ENCODE results near the gene ABCB9. TPM values are rescaled to one million over a fixed set of nuclear protein-coding genes. Genes with fewer than 3 reads are reported as not detected.
A peak's percentile ranks its signal among the peaks of the same experiment; 100 is the strongest.

ABCB9 gene
- total RNA-seq, 1 experiment from 2014 or later = 6.7 TPM

- Histone ChIP-seq H3K4me1 (peaks cover 7% of the 10 kb centered on the region; the same call in 1 of the 2 replicates), H3K4me3 (ENCODE audit: low read depth, low read length) (no peak overlapping the region), H3K9me3 (no peaks in the 10 kb centered on the region), H3K36me3 (ENCODE audit: control insufficient read depth, insufficient read depth, low read length) (no peaks in the 10 kb centered on the region), H3K27me3 (replicated peaks; ENCODE audit: control insufficient read depth, insufficient read depth, low read length) (no peaks in the 10 kb centered on the region)
- peak overlapping the region; percentile 99 for H3K27ac Mint-ChIP-seq (ENCODE audit: unreplicated experiment)
- H3K4me3 Mint-ChIP-seq (ENCODE audit: unreplicated experiment) = peak overlapping the region; percentile 94
- peaks cover 41% of the 10 kb centered on the region for H3K36me3 Mint-ChIP-seq (ENCODE audit: insufficient read depth, unreplicated experiment)
- H3K4me1 Mint-ChIP-seq (ENCODE audit: low read depth, unreplicated experiment) = no peaks in the 10 kb centered on the region
- H3K9me3 Mint-ChIP-seq (ENCODE audit: unreplicated experiment) = no peaks in the 10 kb centered on the region
- CTCF ChIA-PET = no interaction called here
- no TSS peak for BruUV-seq (replicated peaks)
- TF ChIP-seq CTCF (IDR thresholded peaks at IDR 0.05; ENCODE audit: insufficient read depth in 1 of 2, low read depth in 1 of 2, low read length in 1 of 2, severe bottlenecking in 1 of 2, unreplicated experiment in 1 of 2) = no peak
- H3K27me3 Mint-ChIP-seq (ENCODE audit: insufficient read depth, unreplicated experiment) = no peaks in the 10 kb centered on the region
- POLR2A ChIA-PET = no interaction called here
- intact Hi-C loops (cut with micrococcal nuclease; ENCODE audit: unreplicated experiment) = no loop called here
- no peak for DNase-seq
These were observed 10.3 kb upstream of the ABCB9 start for GRCh38 chr12:122976648-122976975.

GRCh38 chr12:122975790-122976647 lies 9.8 kb upstream of the ABCB9 start:
- intact Hi-C loops (cut with micrococcal nuclease; ENCODE audit: unreplicated experiment) = no loop called here
- Mint-ChIP-seq H3K36me3 (ENCODE audit: insufficient read depth, unreplicated experiment) (peaks cover 39% of the 10 kb centered on the region), H3K4me3 (ENCODE audit: unreplicated experiment) (peak overlapping the region; percentile 94), H3K4me1 (ENCODE audit: low read depth, unreplicated experiment) (no peaks in the 10 kb centered on the region), H3K27me3 (ENCODE audit: insufficient read depth, unreplicated experiment) (no peaks in the 10 kb centered on the region), H3K27ac (ENCODE audit: unreplicated experiment) (peak overlapping the region; percentile 99), H3K9me3 (ENCODE audit: unreplicated experiment) (no peaks in the 10 kb centered on the region)
- H3K27me3 ChIP-seq (replicated peaks; ENCODE audit: control insufficient read depth, insufficient read depth, low read length) = no peaks in the 10 kb centered on the region
- ChIA-PET CTCF (interaction anchor here (1.3 kb wide), 1 partner anchor 182 kb away, joined by 4 read pairs; no protein-coding TSS in a partner anchor), POLR2A (interaction anchor here (0.6 to 1.9 kb wide), 5 partner anchors 10 to 407 kb away, joined by 3 to 9 read pairs (median 3); partner anchors contain the start of genes ABCB9, MPHOSPH9 and MTRFR)
- no peaks in the 10 kb centered on the region for H3K36me3 ChIP-seq (ENCODE audit: control insufficient read depth, insufficient read depth, low read length)
- H3K4me1 ChIP-seq = peaks cover 5% of the 10 kb centered on the region; the same call in 1 of the 2 replicates
- no peak for TF ChIP-seq CTCF (IDR thresholded peaks at IDR 0.05; ENCODE audit: insufficient read depth in 1 of 2, low read depth in 1 of 2, low read length in 1 of 2, severe bottlenecking in 1 of 2, unreplicated experiment in 1 of 2)
- DNase-seq = no peak
- no peaks in the 10 kb centered on the region for H3K9me3 ChIP-seq
- H3K4me3 ChIP-seq (ENCODE audit: low read depth, low read length) = peak overlapping the region; percentile 74
- BruUV-seq (replicated peaks) = no TSS peak

DNA sequence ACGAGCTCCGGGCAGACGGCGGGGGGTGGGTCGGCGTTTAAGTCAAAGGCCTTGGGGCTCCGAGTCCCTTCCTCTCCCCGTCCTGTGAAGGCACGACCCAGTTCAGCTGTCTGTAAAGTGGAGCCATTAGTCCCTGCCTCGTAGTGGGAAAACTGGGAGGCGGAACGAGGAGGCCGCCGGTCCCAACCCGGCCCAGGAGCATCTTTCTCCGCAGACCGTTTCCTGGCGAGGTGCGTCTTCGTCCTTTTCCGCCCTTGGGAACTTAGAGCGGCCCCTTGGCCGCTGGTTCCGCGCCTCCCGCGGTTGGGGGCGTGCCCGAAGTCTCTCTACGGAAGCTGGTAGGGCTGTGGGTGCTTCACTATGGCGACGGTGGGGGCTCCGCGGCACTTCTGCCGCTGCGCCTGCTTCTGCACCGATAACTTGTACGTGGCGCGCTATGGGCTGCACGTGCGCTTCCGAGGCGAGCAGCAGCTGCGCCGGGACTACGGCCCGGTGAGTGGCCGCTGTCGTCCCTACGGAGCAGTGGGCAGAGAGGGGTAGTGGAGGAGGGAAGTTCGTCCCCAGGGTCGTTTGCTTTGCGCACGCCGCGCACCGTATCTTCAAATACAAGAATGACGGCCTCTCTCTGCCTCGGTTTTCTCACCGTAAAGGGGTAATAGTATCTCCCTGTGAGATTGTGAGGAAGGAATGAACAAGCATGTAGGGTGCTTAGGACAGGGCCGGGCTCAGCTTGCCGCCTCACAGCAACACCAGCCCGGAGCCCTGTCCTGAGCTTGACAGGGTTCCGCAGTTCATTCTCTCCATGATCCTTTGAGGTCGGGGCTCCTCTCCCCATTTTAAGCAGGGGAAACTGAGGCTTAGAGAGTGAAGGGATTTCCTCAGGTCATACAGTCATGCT lies 8.9 kb upstream of the ABCB9 start, which contains the start of gene OGFOD2:
TSS of gene OGFOD2 (plus strand) at position 353 of the 898 bp plus-strand sequence. CDS start at position 361, 8 bp downstream.
- H3K27me3 ChIP-seq (replicated peaks; ENCODE audit: control insufficient read depth, insufficient read depth, low read length) = no peaks in the 10 kb centered on the region
- H3K36me3 ChIP-seq (ENCODE audit: control insufficient read depth, insufficient read depth, low read length) = no peaks in the 10 kb centered on the region
- Mint-ChIP-seq H3K4me3 (ENCODE audit: unreplicated experiment) (peak within 1 kb of the TSS; percentile 94), H3K4me1 (ENCODE audit: low read depth, unreplicated experiment) (no peaks in the 10 kb centered on the region), H3K36me3 (ENCODE audit: insufficient read depth, unreplicated experiment) (peaks cover 30% of the 10 kb centered on the region), H3K9me3 (ENCODE audit: unreplicated experiment) (no peaks in the 10 kb centered on the region), H3K27me3 (ENCODE audit: insufficient read depth, unreplicated experiment) (no peaks in the 10 kb centered on the region), H3K27ac (ENCODE audit: unreplicated experiment) (peak within 1 kb of the TSS; percentile 99)
- peak within 1 kb of the TSS; percentile 74 for H3K4me3 ChIP-seq (ENCODE audit: low read depth, low read length)
- TSS peak; percentile 50 for BruUV-seq (replicated peaks)
- peak; percentile 90 to 92 for DNase-seq
- peaks cover 5% of the 10 kb centered on the region; the same call in 1 of the 2 replicates for H3K4me1 ChIP-seq
- ChIA-PET POLR2A (interaction anchor here (0.5 to 1.9 kb wide), 7 partner anchors 9 to 636 kb away, joined by 3 to 9 read pairs (median 4); partner anchors contain the start of genes ABCB9, MPHOSPH9 and MTRFR), CTCF (interaction anchor here (1.3 to 1.5 kb wide), 2 partner anchors 9 to 181 kb away, joined by 4 read pairs; partner anchors contain the start of gene ABCB9)
- intact Hi-C loops (cut with micrococcal nuclease; ENCODE audit: unreplicated experiment) = loop anchor here (1.0 kb wide), 2 partner anchors 9 to 258 kb away; partner anchors contain the start of genes ABCB9, MPHOSPH9 and MTRFR
- no peaks in the 10 kb centered on the region for H3K9me3 ChIP-seq
- TF ChIP-seq CTCF (IDR thresholded peaks at IDR 0.05; ENCODE audit: insufficient read depth in 1 of 2, low read depth in 1 of 2, low read length in 1 of 2, severe bottlenecking in 1 of 2, unreplicated experiment in 1 of 2) = no peak
